Measurements from ENCODE around the gene WIZ.

The WIZ gene

DNA sequence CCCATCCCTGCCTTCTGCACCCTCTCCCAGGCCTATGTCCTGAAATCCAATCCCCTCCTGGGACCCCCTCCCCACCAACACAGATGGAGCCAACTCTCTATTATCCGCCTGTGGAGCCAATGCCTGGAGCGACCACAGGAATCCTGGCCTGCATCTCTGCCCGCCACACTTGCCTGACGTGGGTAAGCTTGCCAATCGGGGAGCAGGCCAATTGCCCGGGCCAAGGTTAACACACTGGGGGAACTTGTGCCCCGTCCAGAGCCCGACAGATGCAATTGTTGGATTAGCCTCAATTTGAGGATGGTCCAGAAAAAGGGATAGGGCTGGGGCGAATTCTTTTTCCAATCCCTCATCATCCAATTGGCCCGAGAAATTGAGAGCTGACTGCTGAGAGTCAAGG lies 5.9 kb downstream of the WIZ start:
- DNase-seq (ENCODE audit: low spot score) = no peak

GRCh38 chr19:15443325-15443724 lies 6.4 kb downstream of the WIZ start:
- H3K27ac ChIP-seq = no peak overlapping the region
- DNase-seq (ENCODE audit: low spot score) = no peak
- CTCF ChIA-PET = interaction anchor here (0.6 kb wide), 1 partner anchor 1025 kb away, joined by 3 read pairs; no protein-coding TSS in a partner anchor
- no peak for TF ChIP-seq CTCF (conservative IDR thresholded peaks at IDR 0.05; ENCODE audit: low read depth)
- POLR2A ChIA-PET (ENCODE audit: low non-redundant PET) = no interaction called here

More for the DNA sequence above, 5.9 kb downstream of the WIZ start:
- H3K27ac ChIP-seq = no peak overlapping the region
- ChIA-PET POLR2A (ENCODE audit: low non-redundant PET) (no interaction called here), CTCF (interaction anchor here (0.6 kb wide), 1 partner anchor 1026 kb away, joined by 3 read pairs; no protein-coding TSS in a partner anchor)
- no peak for TF ChIP-seq CTCF (conservative IDR thresholded peaks at IDR 0.05; ENCODE audit: low read depth)

DNA sequence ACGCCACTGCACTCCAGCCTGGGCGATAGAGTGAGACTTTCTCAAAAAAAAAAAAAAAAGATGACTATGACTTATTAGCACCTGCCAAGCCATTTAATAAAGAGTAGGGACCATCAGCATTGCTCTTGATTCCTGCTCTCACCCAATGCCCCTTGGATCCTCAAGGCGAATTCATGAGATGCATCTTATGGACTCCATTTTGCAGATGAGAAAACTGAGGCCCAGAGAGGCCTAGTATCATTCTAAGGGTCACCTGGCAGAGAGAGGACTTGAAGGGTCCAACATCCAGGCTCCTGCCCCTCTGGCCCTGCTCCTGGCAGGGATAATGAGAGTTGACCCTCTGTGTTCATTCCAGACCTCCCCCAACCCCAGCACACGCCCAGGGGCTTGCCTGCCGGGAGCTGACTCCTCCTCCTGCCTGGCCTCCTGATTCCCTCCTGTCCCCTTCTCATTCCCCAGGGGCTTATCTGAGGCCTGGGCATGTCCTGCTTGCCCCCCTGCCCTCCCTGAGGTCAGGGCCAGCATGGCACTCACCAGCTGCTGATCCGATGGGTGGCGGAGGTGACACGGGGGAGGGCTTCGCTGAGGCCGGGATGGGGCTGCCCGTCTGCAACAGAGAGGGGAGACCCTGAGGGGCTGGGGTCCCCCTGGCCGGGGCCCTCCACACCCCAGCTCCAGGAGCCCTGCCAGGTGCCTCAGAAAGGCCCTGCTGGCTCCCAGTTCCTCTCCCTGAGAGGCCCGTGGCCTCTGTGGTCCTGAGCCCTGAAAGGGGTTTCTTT lies 7.4 kb downstream of the WIZ start:
- ChIA-PET CTCF (no interaction called here), POLR2A (ENCODE audit: low non-redundant PET) (no interaction called here)
- DNase-seq (ENCODE audit: low spot score) = no peak
- no peak for TF ChIP-seq CTCF (conservative IDR thresholded peaks at IDR 0.05; ENCODE audit: low read depth)
- H3K27ac ChIP-seq = no peak overlapping the region

DNA sequence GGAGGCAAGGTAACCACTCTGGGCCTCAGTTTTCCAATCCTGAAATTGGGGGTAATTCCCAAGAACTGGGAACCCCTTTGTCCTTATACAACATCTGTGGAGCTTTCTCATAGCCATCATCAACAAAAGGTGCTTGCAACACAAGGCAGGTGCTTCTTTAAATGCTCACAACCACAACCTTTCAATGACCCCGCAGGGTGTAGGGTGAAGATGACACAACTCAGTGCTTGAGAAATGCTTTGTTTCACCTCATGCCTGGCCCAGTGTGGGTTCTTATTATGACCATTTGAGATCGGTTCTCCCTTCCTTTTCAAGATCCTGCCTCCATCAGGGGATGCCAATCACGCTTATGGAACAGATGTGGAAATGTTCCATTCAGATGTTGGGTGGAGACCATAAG lies 8.4 kb downstream of the WIZ start:
- POLR2A ChIA-PET (ENCODE audit: low non-redundant PET) = no interaction called here
- CTCF ChIA-PET = no interaction called here

GRCh38 chr19:15439821-15440641 lies 9.7 kb downstream of the WIZ start:
- ChIA-PET POLR2A (ENCODE audit: low non-redundant PET) (no interaction called here), CTCF (no interaction called here)
- TF ChIP-seq CTCF (conservative IDR thresholded peaks at IDR 0.05; ENCODE audit: low read depth) = no peak

More for the DNA sequence above, 8.4 kb downstream of the WIZ start:
- H3K27ac ChIP-seq = no peak overlapping the region
- no peak for DNase-seq (ENCODE audit: low spot score)
- TF ChIP-seq CTCF (conservative IDR thresholded peaks at IDR 0.05; ENCODE audit: low read depth) = no peak

DNA sequence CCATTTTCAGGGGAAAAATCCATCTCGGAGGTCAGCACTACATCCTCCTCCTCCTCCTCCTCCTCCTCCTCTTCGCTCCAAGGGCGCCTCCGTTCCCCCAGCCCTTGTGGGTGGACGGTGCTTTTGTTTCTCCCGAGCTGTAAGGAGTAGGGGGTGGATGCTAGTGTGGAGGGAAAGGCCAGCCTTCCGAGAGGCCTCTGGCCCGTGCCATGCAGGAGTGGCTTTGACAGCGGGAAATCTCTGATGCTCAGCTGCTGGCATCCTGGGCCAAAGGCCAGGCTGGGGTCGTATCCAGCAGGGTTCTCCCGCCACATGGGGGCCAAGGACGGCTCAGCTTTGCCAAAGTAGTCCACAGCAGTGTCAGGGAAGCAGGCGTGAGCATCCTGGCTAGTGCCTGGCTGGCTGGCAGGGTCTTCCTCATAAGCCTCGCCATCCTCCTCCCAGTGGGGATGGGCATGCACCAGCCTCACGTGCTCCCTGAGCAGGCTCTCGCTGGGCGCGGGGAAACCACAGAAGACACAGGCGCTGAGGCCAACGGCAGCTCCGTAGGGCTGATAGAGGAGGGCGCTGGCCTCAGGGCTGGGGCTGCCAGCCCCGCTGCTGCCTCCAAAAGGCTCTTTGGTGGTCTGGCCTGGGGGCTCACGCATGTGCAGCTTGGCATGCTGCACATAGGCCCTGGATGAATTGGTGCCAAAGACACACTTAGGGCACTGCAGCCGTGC lies 10.5 kb downstream of the WIZ start:
- H3K27ac ChIP-seq = no peak overlapping the region
- DNase-seq (ENCODE audit: low spot score) = no peak
- no peak for TF ChIP-seq CTCF (conservative IDR thresholded peaks at IDR 0.05; ENCODE audit: low read depth)
- ChIA-PET CTCF (interaction anchor here (0.5 kb wide), 1 partner anchor 253 kb away, joined by 3 read pairs; no protein-coding TSS in a partner anchor), POLR2A (ENCODE audit: low non-redundant PET) (no interaction called here)

More at GRCh38 chr19:15439821-15440641, 9.7 kb downstream of the WIZ start:
- no peak overlapping the region for H3K27ac ChIP-seq
- DNase-seq (ENCODE audit: low spot score) = no peak
